SH-SY5Y (cell line): ENCODE data around the gene OPN5.

Experiments
- GATA2 ChIP-seq: IDR thresholded peaks from 2 replicates; pipeline ENCODE4 v1.6.1; 2011; ENCODE audit warnings: mild to moderate bottlenecking, low read depth, low read length
- GATA3 ChIP-seq: IDR thresholded peaks from 2 replicates; pipeline ENCODE4 v1.6.1; 2011; ENCODE audit warnings: low read depth, mild to moderate bottlenecking, low read length, moderate library complexity

DNA sequence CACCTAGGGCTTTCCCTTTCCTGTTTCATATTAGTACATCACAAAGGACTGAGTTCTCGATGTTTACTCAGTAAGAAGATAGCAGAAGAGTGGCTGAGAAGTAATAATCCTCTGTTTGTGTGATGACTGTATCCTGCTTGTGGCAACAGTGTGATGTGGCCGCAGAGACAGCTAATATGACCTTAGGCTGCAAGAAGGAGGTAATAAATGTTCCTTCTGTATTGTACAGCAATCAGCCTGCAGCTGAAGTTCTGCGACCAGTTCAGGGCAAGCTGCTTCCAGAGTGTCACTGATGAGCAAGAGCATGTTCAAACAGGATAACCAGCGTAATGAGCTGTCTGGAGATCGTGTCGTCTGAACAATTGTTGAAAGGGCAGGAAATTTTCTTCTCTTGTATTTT, 70.9 kb downstream of the OPN5 start:
- TF ChIP-seq GATA2 = no peak
- no peak for TF ChIP-seq GATA3
